Stomach smooth muscle (tissue), 2 donors: Measurements from ENCODE around the gene TMX1.

Experiments
- H3K27ac ChIP-seq: one replicate; pipeline ENCODE4 v1.7.0; 2013; ENCODE audit warnings: mild to moderate bottlenecking, low read length, inconsistent platforms
- H3K27me3 ChIP-seq, 2 donors: one replicate each; pipeline ENCODE4 v1.7.0; 2013; ENCODE audit warnings: low read length in 2 of 2; ENCODE audit not compliant: insufficient read depth in 2 of 2, control insufficient read depth in 1 of 2
- H3K36me3 ChIP-seq, 2 donors: one replicate each; pipeline ENCODE4 v1.7.0; 2013; ENCODE audit warnings: low read length in 2 of 2; ENCODE audit not compliant: control insufficient read depth in 2 of 2, insufficient read depth in 2 of 2
- H3K4me1 ChIP-seq: one replicate; pipeline ENCODE4 v1.7.0; 2013; ENCODE audit warnings: low read length; ENCODE audit not compliant: control insufficient read depth, insufficient read depth
- H3K4me3 ChIP-seq, 2 donors: one replicate each; pipeline ENCODE4 v1.7.0; 2013; ENCODE audit warnings: low read length in 2 of 2
- H3K9ac ChIP-seq, 2 donors: one replicate each; pipeline ENCODE4 v1.7.0; 2013; ENCODE audit warnings: low read length in 2 of 2, mild to moderate bottlenecking in 1 of 2
- H3K9me3 ChIP-seq, 2 donors: one replicate each; pipeline ENCODE4 v1.7.0; 2013; ENCODE audit warnings: low read length in 2 of 2; ENCODE audit not compliant: control insufficient read depth in 2 of 2
- donor health status: healthy.
- donor health status: Pancreatic carcinoma.

TMX1 gene

GRCh38 chr14:51244591-51244990 is 4.5 kb downstream of the TMX1 start:
- Histone ChIP-seq H3K27ac (no peak overlapping the region), H3K9ac (no peak overlapping the region), H3K4me1 (no peaks in the 10 kb centered on the region), H3K36me3 (peaks cover 7 to 8% of the 10 kb centered on the region in 2 donors), H3K27me3 (no peaks in the 10 kb centered on the region), H3K4me3 (no peak overlapping the region), H3K9me3 (no peaks in the 10 kb centered on the region)

- no peaks in the 10 kb centered on the region for H3K27me3 ChIP-seq
- no peak overlapping the region for H3K9ac ChIP-seq
- H3K4me3 ChIP-seq, result no peak overlapping the region
- peaks cover 13 to 14% of the 10 kb centered on the region in 2 donors for H3K36me3 ChIP-seq
- no peaks in the 10 kb centered on the region for H3K4me1 ChIP-seq
- no peak overlapping the region for H3K27ac ChIP-seq
- no peaks in the 10 kb centered on the region for H3K9me3 ChIP-seq
Observed at GRCh38 chr14:51246032-51246431, 6.0 kb downstream of the TMX1 start.

- Histone ChIP-seq H3K9ac (no peak overlapping the region), H3K36me3 (peaks cover 21 to 22% of the 10 kb centered on the region in 2 donors), H3K4me1 (no peaks in the 10 kb centered on the region), H3K4me3 (no peak overlapping the region), H3K27ac (no peak overlapping the region), H3K9me3 (no peaks in the 10 kb centered on the region), H3K27me3 (no peaks in the 10 kb centered on the region)
Observed at GRCh38 chr14:51248016-51248987, 8.3 kb downstream of the TMX1 start.

- H3K27ac ChIP-seq, result no peak overlapping the region
- peaks cover 21 to 29% of the 10 kb centered on the region in 2 donors for H3K36me3 ChIP-seq
- H3K4me3 ChIP-seq, result no peak overlapping the region
- no peak overlapping the region for H3K9ac ChIP-seq
- no peaks in the 10 kb centered on the region for H3K9me3 ChIP-seq
- no peaks in the 10 kb centered on the region for H3K4me1 ChIP-seq
- H3K27me3 ChIP-seq, result no peaks in the 10 kb centered on the region
Observed at GRCh38 chr14:51251486-51251885, 11.4 kb downstream of the TMX1 start.

GRCh38 chr14:51253880-51254279 is 13.8 kb downstream of the TMX1 start:
- Histone ChIP-seq H3K9me3 (no peaks in the 10 kb centered on the region), H3K36me3 (peaks cover 14 to 22% of the 10 kb centered on the region in 2 donors), H3K4me3 (no peak overlapping the region), H3K27ac (no peak overlapping the region), H3K4me1 (no peaks in the 10 kb centered on the region), H3K27me3 (no peaks in the 10 kb centered on the region), H3K9ac (no peak overlapping the region)

- Histone ChIP-seq H3K9ac (no peak overlapping the region), H3K27ac (no peak overlapping the region), H3K9me3 (no peaks in the 10 kb centered on the region), H3K4me1 (no peaks in the 10 kb centered on the region), H3K4me3 (no peak overlapping the region), H3K27me3 (no peaks in the 10 kb centered on the region), H3K36me3 (peaks cover 0 to 12% of the 10 kb centered on the region in 2 donors)
Observed at GRCh38 chr14:51258280-51258679, 18.2 kb downstream of the TMX1 start.

- Histone ChIP-seq H3K36me3 (peaks cover 0 to 8% of the 10 kb centered on the region in 2 donors), H3K9me3 (no peaks in the 10 kb centered on the region), H3K4me1 (no peaks in the 10 kb centered on the region), H3K27ac (no peak overlapping the region), H3K27me3 (no peaks in the 10 kb centered on the region), H3K9ac (no peak overlapping the region), H3K4me3 (no peak overlapping the region)
Observed at GRCh38 chr14:51258788-51259187, 18.7 kb downstream of the TMX1 start.

- Histone ChIP-seq H3K9me3 (no peaks in the 10 kb centered on the region), H3K36me3 (peaks cover 0 to 8% of the 10 kb centered on the region in 2 donors), H3K4me1 (no peaks in the 10 kb centered on the region), H3K4me3 (no peak overlapping the region), H3K9ac (no peak overlapping the region), H3K27ac (no peak overlapping the region), H3K27me3 (no peaks in the 10 kb centered on the region)
Observed at GRCh38 chr14:51260225-51260624, 20.2 kb downstream of the TMX1 start.

GRCh38 chr14:51261151-51261550 is 21.1 kb downstream of the TMX1 start:
- Histone ChIP-seq H3K9me3 (no peaks in the 10 kb centered on the region), H3K9ac (no peak overlapping the region), H3K27ac (no peak overlapping the region), H3K36me3 (peaks cover 0 to 5% of the 10 kb centered on the region in 2 donors), H3K4me3 (no peak overlapping the region), H3K27me3 (no peaks in the 10 kb centered on the region), H3K4me1 (no peaks in the 10 kb centered on the region)

- no peak overlapping the region for H3K4me3 ChIP-seq
- H3K4me1 ChIP-seq, result no peaks in the 10 kb centered on the region
- H3K36me3 ChIP-seq, result peaks cover 0 to 5% of the 10 kb centered on the region in 2 donors
- H3K9ac ChIP-seq, result no peak overlapping the region
- H3K27me3 ChIP-seq, result no peaks in the 10 kb centered on the region
- no peaks in the 10 kb centered on the region for H3K9me3 ChIP-seq
- no peak overlapping the region for H3K27ac ChIP-seq
Observed at GRCh38 chr14:51262868-51263267, 22.8 kb downstream of the TMX1 start.

GRCh38 chr14:51269634-51270033 is 29.6 kb downstream of the TMX1 start:
- Histone ChIP-seq H3K9me3 (no peaks in the 10 kb centered on the region), H3K27me3 (no peaks in the 10 kb centered on the region), H3K36me3 (no peaks in the 10 kb centered on the region), H3K4me1 (no peaks in the 10 kb centered on the region), H3K27ac (no peak overlapping the region), H3K9ac (no peak overlapping the region), H3K4me3 (no peak overlapping the region)
